Measurements from ENCODE around the gene EIF4ENIF1. TPM values are rescaled to one million over a fixed set of nuclear protein-coding genes. Genes with fewer than 3 reads are reported as not detected.
"Not testable (repeated sequence)": the region's sequence is repeated elsewhere in the genome, so short reads cannot be mapped to it uniquely, and the experiment has no call there.

The EIF4ENIF1 gene
- total RNA-seq, 6 experiments from 2014 or later: 4.2 to 11.9 (median 8.3) TPM

DNA sequence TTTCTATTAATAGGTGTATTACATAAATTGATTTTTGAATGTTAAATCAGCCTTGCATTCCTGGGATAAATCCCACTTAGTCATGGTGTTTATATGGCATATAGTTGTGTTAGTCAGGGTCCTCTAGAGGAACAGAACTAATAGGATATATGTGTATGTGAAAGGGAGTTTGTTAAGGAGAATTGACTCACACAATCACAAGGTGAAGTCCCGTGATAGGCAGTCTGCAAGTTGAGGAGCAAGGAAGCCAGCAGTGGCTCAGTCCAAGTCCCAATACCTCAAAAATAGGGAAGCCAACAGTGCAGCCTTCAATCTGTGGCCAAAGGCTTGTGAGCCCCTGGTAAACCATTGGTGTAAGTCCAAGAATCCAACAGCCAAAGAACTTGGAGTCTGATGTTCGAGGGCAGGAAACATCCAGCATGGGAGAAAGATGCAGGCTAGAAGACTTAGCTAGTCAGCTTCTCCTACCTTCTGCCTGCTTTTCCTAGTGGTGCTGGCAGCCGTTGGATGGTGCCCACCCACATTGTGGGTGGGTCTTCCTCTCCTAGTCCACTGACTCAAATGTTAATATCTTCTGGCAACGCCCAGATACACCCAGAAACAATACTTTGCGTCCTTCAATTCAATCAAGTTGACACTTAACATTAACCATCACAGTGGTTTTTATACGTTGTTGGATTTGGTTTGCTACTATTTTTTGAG is 19.6 kb upstream of the EIF4ENIF1 start:
- no peaks in the 10 kb centered on the region for H3K27me3 ChIP-seq
- no peak overlapping the region for H3K4me3 ChIP-seq
- H3K27ac ChIP-seq: no peak overlapping the region
- H3K9me3 ChIP-seq: no peaks in the 10 kb centered on the region
- H3K4me1 ChIP-seq: no peaks in the 10 kb centered on the region
- intact Hi-C loops (cut with DNase I): no loop called here
- no peak for DNase-seq
- H3K36me3 ChIP-seq: no peaks in the 10 kb centered on the region
- no peak for ATAC-seq
- WGBS (ENCODE audit: insufficient coverage, low coverage, low lambda C conversion rate, missing lambda C conversion rate): 88% methylated on average over 6 of the region's 6 CpGs
- TF ChIP-seq, protein P1, sequence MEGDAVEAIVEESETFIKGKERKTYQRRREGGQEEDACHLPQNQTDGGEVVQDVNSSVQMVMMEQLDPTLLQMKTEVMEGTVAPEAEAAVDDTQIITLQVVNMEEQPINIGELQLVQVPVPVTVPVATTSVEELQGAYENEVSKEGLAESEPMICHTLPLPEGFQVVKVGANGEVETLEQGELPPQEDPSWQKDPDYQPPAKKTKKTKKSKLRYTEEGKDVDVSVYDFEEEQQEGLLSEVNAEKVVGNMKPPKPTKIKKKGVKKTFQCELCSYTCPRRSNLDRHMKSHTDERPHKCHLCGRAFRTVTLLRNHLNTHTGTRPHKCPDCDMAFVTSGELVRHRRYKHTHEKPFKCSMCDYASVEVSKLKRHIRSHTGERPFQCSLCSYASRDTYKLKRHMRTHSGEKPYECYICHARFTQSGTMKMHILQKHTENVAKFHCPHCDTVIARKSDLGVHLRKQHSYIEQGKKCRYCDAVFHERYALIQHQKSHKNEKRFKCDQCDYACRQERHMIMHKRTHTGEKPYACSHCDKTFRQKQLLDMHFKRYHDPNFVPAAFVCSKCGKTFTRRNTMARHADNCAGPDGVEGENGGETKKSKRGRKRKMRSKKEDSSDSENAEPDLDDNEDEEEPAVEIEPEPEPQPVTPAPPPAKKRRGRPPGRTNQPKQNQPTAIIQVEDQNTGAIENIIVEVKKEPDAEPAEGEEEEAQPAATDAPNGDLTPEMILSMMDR (IDR thresholded peaks at IDR 0.05): no peak
- no peak for TF ChIP-seq POLR2A (IDR thresholded peaks at IDR 0.05)

DNA sequence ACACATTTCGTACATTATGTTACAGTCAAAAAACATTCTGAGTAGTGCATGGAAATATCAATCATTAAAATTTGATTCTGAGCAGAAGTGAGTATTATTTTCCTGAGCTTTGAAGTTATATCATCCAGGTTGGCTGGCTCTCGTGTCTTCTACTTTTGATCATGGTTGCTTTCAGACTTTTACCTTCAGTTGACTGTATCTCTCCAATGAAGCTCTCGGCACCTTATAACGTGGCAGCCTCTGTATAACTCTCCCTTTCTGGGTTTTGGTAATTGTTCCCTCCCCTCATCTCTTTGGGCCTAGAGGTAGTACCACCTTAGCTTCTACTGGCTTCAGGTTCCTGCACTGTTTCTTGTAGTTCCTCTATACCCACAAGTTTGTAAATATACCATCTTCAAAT is 18.9 kb upstream of the EIF4ENIF1 start:
- H3K27me3 ChIP-seq: no peaks in the 10 kb centered on the region
- TF ChIP-seq POLR2A (IDR thresholded peaks at IDR 0.05): no peak
- TF ChIP-seq, protein P1 (IDR thresholded peaks at IDR 0.05): no peak
- ATAC-seq (no peak), DNase-seq (no peak)
- H3K36me3 ChIP-seq: no peaks in the 10 kb centered on the region
- H3K27ac ChIP-seq: no peak overlapping the region
- H3K4me3 ChIP-seq: no peak overlapping the region
- no peaks in the 10 kb centered on the region for H3K9me3 ChIP-seq
- intact Hi-C loops (cut with DNase I): no loop called here
- no peaks in the 10 kb centered on the region for H3K4me1 ChIP-seq
- 100% methylated on average over 4 of the region's 4 CpGs for WGBS (ENCODE audit: insufficient coverage, low coverage, low lambda C conversion rate, missing lambda C conversion rate)

DNA sequence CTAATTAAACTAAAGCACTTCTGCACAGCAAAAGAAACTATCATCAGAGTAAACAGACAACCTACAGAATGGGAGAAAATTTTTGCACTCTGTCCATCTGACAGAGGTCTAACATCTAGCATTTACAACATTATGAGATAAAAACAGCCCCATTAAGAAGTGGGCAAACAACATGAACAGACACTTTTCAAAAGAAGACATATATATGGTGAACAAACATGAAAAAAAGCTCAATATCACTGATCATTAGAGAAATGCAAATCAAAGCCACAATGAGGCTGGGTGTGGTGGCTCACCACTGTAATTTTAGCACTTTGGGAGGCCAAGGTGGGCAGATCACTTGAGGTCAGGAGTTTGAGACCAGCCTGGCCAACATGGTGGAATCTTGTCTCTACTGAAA is 17.9 kb upstream of the EIF4ENIF1 start:
- H3K27me3 ChIP-seq; ATAC-seq; H3K4me3 ChIP-seq; H3K36me3 ChIP-seq; H3K4me1 ChIP-seq; intact Hi-C loops (cut with DNase I); H3K27ac ChIP-seq; H3K9me3 ChIP-seq; DNase-seq: not testable (repeated sequence)

DNA sequence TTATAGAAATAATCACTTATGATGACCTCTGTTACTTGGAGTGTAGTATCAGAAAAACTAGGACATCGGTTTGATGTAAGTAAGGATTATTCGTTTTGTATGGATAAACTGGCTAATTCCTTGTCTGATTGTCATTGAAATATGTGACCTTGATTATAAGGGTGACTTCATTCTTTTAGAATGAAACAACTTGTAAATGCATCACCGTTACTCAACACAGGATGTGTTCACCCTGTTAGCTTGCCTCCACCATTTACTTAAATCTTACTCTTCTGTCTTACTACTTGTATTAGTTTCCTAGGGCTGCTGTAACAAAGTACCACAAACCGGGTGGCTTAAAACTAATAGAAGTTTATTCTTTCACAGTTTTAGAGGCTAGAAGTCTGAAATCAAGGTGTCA is 14.6 kb upstream of the EIF4ENIF1 start:
- Histone ChIP-seq H3K4me3 (no peak overlapping the region), H3K27ac (no peak overlapping the region), H3K36me3 (no peaks in the 10 kb centered on the region), H3K9me3 (no peaks in the 10 kb centered on the region), H3K4me1 (no peaks in the 10 kb centered on the region), H3K27me3 (no peaks in the 10 kb centered on the region)
- 84% methylated on average over 4 of the region's 4 CpGs for WGBS (ENCODE audit: insufficient coverage, low coverage, low lambda C conversion rate, missing lambda C conversion rate)
- TF ChIP-seq, protein P1 (IDR thresholded peaks at IDR 0.05): no peak
- TF ChIP-seq POLR2A (IDR thresholded peaks at IDR 0.05): no peak
- ATAC-seq (no peak), DNase-seq (no peak)
- intact Hi-C loops (cut with DNase I): no loop called here

DNA sequence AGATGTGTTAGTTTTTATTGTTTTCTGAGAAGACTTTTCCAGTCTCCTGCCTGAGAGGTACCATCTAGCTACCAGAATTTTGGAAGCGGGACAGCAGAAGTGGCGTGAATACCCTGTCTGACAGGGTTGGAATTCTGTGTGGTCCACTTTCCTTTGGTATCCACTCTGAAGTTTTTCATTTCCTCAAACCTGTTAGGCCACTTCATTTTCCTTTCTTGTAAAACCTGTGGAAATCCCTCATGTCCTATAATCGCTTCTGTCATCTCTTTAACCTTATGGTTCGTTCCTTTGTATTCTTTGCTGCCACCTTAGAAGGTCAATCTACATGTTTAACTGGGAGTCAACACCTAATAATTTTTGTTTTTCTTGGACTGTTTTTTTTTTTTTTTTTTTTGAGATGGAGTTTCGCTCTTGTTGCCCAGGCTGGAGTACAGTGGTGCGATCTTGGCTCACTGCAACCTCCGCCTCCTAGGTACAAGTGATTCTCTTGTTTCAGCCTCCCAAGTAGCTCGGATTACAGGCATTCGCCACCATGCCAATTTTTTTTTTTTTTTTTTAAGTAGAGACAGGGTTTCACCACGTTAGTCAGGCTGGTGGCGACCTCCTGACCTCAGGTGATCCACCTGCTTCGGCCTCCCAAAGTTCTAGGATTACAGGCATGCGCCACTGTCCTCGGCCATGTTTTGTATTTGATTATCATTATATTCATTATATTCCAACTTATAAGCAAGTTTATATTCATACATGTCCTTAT is 13.7 kb upstream of the EIF4ENIF1 start:
- 90% methylated on average over 12 of the region's 14 CpGs for WGBS (ENCODE audit: insufficient coverage, low coverage, low lambda C conversion rate, missing lambda C conversion rate)
- Histone ChIP-seq H3K27ac (no peak overlapping the region), H3K4me1 (no peaks in the 10 kb centered on the region), H3K9me3 (no peaks in the 10 kb centered on the region), H3K27me3 (no peaks in the 10 kb centered on the region), H3K36me3 (no peaks in the 10 kb centered on the region), H3K4me3 (no peak overlapping the region)
- intact Hi-C loops (cut with DNase I): no loop called here
- ATAC-seq (no peak), DNase-seq (no peak)
- TF ChIP-seq, protein P1 (IDR thresholded peaks at IDR 0.05): no peak
- no peak for TF ChIP-seq POLR2A (IDR thresholded peaks at IDR 0.05)

All from right lobe of liver (tissue), 6 donors.